ENCODE measurements around the gene BCL2L12.

BCL2L12 gene

GRCh38 chr19:49665351-49666119 is at the start of gene BCL2L12, which contains the start of gene IRF3 (continued):
- TF ChIP-seq ZNF16 (tag by site-specific recombination; IDR thresholded peaks at IDR 0.05; ENCODE audit: low read depth), result no peak
- TF ChIP-seq ZBTB44 (tag by site-specific recombination; IDR thresholded peaks at IDR 0.05), result peak; percentile 21; the same call in 1 of the 2 replicates
- peak; percentile 56 for TF ChIP-seq ZNF501 (tag by site-specific recombination; IDR thresholded peaks at IDR 0.05)
- TF ChIP-seq ZNF335 (tag by site-specific recombination; conservative IDR thresholded peaks at IDR 0.05), result peak; percentile 57; the same call in 1 of the 2 replicates
- no peak for TF ChIP-seq ZNF10 (tag by site-specific recombination; IDR thresholded peaks at IDR 0.05)
- TF ChIP-seq GLIS1 (tag by site-specific recombination; IDR thresholded peaks at IDR 0.05), result peak; percentile 61
- no peak for TF ChIP-seq ZNF548 (tag by site-specific recombination; IDR thresholded peaks at IDR 0.05)
- TF ChIP-seq ZXDB (tag by site-specific recombination; IDR thresholded peaks at IDR 0.05), result peak; percentile 38; the same call in 1 of the 2 replicates
- TF ChIP-seq ATF2 (tag by site-specific recombination; IDR thresholded peaks at IDR 0.05; ENCODE audit: low read depth), result no peak
- TF ChIP-seq ZNF302 (tag by site-specific recombination; IDR thresholded peaks at IDR 0.05; ENCODE audit: low read depth), result no peak
- TF ChIP-seq ZNF2 (tag by site-specific recombination; IDR thresholded peaks at IDR 0.05), result 0 out of 2 replicates have a peak, but pooled peaks have one; percentile 33
- no peak for TF ChIP-seq ZNF670 (tag by site-specific recombination; IDR thresholded peaks at IDR 0.05; ENCODE audit: low read depth)
- TF ChIP-seq ZNF561 (tag by site-specific recombination; IDR thresholded peaks at IDR 0.05; ENCODE audit: borderline replicate concordance), result peak; percentile 35; the same call in 1 of the 2 replicates
- TF ChIP-seq ZNF184 (tag by site-specific recombination; IDR thresholded peaks at IDR 0.05), result no peak
- TF ChIP-seq BCL11B (tag by site-specific recombination; IDR thresholded peaks at IDR 0.05; ENCODE audit: low read depth), result no peak
- 0 out of 2 replicates have a peak, but pooled peaks have one; percentile 30 for TF ChIP-seq ZNF580 (tag by site-specific recombination; IDR thresholded peaks at IDR 0.05)
- TF ChIP-seq ZNF280C (tag by site-specific recombination; IDR thresholded peaks at IDR 0.05), result no peak
- peak; percentile 36; the same call in 1 of the 2 replicates for TF ChIP-seq ZNF660 (tag by site-specific recombination; IDR thresholded peaks at IDR 0.05)
- no peak for TF ChIP-seq ZNF510 (tag by site-specific recombination; IDR thresholded peaks at IDR 0.05; ENCODE audit: insufficient replicate concordance)
- TF ChIP-seq ZNF112 (tag by site-specific recombination; IDR thresholded peaks at IDR 0.05), result no peak
- TF ChIP-seq MYNN (tag by site-specific recombination; IDR thresholded peaks at IDR 0.05; ENCODE audit: borderline replicate concordance), result no peak
- TF ChIP-seq, protein P1, sequence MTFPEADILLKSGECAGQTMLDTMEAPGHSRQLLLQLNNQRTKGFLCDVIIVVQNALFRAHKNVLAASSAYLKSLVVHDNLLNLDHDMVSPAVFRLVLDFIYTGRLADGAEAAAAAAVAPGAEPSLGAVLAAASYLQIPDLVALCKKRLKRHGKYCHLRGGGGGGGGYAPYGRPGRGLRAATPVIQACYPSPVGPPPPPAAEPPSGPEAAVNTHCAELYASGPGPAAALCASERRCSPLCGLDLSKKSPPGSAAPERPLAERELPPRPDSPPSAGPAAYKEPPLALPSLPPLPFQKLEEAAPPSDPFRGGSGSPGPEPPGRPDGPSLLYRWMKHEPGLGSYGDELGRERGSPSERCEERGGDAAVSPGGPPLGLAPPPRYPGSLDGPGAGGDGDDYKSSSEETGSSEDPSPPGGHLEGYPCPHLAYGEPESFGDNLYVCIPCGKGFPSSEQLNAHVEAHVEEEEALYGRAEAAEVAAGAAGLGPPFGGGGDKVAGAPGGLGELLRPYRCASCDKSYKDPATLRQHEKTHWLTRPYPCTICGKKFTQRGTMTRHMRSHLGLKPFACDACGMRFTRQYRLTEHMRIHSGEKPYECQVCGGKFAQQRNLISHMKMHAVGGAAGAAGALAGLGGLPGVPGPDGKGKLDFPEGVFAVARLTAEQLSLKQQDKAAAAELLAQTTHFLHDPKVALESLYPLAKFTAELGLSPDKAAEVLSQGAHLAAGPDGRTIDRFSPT (tag by site-specific recombination; IDR thresholded peaks at IDR 0.05), result no peak
- no peak for TF ChIP-seq PRDM4 (tag by site-specific recombination; IDR thresholded peaks at IDR 0.05)
- no peak for TF ChIP-seq ZNF624 (tag by site-specific recombination; IDR thresholded peaks at IDR 0.05)
- no peak for TF ChIP-seq ZBTB7A (tag by site-specific recombination; IDR thresholded peaks at IDR 0.05; ENCODE audit: low read depth)
- TF ChIP-seq, protein P2, sequence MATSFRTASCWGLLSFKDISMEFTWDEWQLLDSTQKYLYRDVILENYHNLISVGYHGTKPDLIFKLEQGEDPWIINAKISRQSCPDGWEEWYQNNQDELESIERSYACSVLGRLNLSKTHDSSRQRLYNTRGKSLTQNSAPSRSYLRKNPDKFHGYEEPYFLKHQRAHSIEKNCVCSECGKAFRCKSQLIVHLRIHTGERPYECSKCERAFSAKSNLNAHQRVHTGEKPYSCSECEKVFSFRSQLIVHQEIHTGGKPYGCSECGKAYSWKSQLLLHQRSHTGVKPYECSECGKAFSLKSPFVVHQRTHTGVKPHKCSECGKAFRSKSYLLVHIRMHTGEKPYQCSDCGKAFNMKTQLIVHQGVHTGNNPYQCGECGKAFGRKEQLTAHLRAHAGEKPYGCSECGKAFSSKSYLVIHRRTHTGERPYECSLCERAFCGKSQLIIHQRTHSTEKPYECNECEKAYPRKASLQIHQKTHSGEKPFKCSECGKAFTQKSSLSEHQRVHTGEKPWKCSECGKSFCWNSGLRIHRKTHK (tag by site-specific recombination; IDR thresholded peaks at IDR 0.05), result no peak
- TF ChIP-seq GLI4 (tag by site-specific recombination; IDR thresholded peaks at IDR 0.05), result no peak
- TF ChIP-seq TCF7L2 (IDR thresholded peaks at IDR 0.05; ENCODE audit: borderline replicate concordance, low read depth, low read length), result no peak; the same call in 1 of the 2 replicates
